ENCODE data around the gene PLS1.
A peak's percentile ranks its signal among the peaks of the same experiment; 100 is the strongest.
"Not testable (repeated sequence)": the region's sequence is repeated elsewhere in the genome, so short reads cannot be mapped to it uniquely, and the experiment has no call there.

The PLS1 gene, protein sequence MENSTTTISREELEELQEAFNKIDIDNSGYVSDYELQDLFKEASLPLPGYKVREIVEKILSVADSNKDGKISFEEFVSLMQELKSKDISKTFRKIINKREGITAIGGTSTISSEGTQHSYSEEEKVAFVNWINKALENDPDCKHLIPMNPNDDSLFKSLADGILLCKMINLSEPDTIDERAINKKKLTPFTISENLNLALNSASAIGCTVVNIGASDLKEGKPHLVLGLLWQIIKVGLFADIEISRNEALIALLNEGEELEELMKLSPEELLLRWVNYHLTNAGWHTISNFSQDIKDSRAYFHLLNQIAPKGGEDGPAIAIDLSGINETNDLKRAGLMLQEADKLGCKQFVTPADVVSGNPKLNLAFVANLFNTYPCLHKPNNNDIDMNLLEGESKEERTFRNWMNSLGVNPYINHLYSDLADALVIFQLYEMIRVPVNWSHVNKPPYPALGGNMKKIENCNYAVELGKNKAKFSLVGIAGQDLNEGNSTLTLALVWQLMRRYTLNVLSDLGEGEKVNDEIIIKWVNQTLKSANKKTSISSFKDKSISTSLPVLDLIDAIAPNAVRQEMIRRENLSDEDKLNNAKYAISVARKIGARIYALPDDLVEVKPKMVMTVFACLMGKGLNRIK

DNA sequence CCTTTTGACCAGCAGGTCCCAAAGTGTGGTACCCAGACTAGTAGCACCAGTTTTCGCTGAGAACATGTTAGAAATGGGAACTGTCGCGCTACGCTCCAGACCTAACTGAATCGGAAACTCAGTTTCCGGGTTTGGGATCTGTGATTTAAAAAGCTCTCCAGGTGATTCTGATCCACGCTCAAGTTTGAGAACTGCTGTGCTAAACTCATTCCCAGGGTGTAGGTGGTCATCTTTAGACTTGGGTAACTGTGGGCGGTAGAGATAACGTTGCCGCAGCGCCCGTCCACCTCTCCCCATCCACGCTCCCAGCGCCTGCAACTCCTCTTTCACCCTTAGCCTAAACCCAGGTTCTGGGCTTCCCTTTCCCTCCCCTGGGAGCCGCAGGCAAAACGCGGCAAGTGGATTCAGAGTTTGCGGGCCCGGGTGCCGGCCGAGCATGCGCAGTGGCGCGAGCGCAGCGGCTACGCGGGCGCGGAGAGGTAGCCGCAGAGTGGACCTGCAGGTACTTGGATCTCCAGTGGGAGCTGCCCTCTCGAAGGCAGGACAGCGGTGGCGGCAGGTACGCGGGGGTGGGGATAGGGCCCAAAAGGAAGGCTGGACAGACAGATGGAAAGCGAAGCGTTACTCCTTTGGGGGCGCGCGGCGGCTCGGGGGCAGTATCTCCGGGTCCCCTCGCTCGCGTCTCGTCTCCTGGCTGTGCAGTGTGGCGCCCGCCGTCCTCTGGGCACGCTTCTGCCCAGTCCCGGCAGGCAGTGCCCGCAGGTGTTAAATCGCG lies at the start of gene PLS1:
Gene PLS1, plus strand, starts transcription at position 443 of the 775 bp plus-strand sequence. CDS start 67,845 bp downstream, outside the sequence.
- peak in 1 of 2 experiments; percentile 53 for DNase-seq

DNA sequence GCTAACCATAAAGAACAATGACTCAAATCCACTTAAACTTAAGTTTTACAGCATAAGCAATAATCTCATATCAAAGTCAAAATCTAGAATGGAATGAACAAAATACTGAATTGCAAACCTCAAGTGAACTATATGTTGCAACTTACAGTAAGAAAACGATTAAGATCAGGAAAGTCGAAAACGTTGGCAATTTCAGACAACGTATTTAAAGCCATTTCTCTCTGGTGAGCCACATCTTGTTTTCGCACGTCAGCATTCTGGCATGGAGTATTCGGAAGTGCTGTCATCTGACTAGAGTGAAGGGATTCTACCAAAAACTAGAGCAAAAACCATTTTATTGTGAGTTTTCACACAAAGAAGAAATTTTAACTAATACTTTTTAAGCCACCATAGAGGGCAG lies 46.2 kb upstream of the PLS1 start:
- DNase-seq: no peak

DNA sequence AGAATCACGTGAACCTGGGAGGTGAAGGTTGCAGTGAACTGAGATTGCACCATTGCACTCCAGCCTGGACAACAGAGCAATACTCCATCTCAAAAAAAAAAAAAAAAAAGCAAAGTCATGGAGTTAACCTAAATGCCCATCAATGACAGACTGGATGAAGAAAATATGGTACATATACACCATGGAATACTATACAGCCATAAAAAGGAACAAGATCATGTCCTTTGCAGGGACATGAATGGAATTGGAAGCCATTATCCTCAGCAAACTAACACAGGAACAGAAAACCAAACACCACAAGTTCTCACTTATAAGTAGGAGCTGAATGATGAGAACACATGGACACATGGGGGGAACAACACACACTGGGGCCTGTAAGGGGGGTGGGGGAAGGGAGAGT lies 43.6 kb upstream of the PLS1 start:
- not testable (repeated sequence) for DNase-seq

DNA sequence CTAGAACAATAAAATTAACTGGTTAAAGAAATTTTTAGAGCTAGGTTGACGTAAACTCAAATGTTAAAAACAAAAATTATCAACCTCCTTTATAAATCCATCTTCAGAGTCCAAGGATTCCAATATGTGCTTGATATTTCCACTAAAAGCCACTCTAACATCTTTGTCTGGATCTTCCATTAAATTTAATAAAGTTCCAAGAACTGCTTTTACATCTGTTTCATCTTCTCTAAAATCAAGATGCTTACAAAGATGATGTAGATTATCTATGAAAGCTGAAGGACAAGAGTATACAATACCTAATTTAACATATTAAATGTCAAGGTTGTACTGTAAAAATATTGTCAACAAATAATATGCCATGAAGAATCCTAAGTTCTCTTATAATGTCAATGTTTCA lies 42.5 kb upstream of the PLS1 start:
- no peak for DNase-seq

DNA sequence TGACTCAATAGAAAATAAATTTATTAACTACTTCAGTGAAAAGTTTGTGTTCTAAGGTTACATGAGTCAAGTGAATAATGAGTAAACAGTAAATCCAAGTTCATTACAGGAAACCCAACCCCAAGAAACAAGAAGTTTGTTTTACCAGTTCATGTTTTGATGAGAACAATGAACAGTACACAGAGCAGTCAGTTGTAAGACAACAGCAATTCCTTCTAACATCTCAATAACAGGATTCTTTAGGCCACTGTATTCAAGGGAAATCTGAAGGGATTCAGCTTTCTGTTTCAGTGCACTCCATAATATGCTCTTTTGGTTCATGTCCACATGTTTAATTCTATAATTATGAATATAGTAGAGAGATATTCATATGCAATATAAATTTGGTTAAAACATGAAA lies 36.1 kb upstream of the PLS1 start:
- no peak for DNase-seq

DNA sequence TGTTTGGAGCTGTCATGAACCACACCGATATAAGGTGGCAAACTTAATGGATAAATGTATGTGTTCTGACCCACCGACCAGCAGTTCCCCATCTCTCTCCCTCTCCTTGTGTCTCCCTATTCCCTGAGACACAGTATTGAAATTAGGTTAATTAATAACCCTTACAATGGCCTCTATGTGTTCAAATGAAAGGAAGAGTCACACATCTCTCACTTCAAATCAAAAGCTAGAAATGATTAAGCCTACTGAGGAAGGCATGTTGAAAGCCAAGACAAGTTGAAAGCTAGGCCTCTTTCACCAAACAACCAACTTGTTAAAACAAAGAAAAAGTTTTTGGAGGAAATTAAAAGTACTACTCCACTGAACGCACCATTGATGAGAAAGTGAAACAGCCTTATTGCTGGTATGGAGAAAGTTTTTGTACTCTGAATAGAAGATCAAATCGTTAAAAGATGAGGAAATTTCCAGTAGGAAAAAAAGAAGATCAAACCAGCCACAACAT lies 32.6 kb upstream of the PLS1 start:
- no peak for DNase-seq

DNA sequence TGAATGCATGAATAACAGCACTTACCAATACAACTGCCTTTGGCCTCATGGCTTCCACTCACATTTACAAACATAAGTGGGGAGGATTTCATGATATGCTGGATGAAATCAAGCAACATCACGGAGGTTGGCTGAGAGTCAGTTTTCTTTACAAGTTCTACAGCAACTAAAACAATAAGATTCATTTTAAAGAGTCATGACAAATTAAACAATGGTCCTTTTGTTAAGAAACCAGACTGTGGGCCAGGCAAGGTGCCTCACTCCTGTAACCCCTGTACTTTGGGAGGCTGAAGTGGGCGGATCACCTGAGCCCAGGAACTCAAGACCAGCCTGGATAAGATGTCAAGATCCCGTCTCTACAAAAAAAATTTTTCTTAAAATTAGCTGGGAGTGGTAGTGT lies 30.1 kb upstream of the PLS1 start:
- no peak for DNase-seq

DNA sequence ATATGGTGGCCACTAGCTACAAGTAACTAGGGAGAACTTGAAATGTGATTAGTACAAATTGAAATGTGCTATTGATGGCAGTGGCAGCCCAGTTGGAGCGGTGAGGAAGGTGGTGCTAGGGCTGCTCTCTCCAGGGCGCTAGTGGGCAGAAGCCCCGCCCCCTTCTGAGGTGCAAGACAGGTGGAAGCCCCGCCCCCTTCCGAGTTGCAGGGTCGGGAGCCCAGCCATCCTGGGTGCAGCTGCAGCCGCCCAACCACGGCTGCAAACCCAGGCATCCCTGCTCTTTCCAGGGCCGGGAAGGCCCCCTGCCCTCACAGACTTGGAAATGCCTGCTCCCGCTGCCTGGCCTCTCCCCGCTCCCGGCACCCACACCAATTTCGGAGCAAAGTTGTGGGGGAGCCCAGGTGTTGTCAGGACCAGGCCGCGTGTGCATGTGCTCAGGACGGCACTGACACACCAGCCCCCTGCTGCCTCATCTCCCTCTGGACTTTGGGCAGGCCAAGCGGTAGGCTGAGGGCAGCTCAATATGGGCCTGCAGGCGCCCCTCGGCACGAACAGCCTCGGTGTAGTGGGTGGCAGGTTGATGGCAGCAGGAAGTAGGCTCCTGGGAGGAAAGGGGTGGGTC lies 27.7 kb upstream of the PLS1 start:
- DNase-seq: no peak

DNA sequence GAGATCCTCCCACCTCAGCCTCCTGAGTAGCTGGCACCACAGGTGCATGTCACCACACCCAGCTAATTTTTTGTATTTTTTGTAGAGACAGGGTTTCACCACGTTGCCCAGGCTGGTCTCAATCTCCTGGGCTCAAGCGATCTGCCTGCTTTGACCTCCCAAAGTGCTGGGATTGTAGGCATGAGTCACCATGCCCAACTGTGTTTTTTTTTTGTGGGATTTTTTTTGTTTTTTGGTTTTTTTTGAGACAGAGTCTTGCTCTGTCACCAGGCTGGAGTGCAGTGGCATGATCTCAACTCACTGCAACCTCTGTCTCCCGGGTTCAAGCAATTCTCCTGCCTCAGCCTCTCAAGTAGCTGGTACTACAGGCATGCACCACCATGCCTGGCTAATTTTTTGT lies 26.8 kb upstream of the PLS1 start:
- not testable (repeated sequence) for DNase-seq

DNA sequence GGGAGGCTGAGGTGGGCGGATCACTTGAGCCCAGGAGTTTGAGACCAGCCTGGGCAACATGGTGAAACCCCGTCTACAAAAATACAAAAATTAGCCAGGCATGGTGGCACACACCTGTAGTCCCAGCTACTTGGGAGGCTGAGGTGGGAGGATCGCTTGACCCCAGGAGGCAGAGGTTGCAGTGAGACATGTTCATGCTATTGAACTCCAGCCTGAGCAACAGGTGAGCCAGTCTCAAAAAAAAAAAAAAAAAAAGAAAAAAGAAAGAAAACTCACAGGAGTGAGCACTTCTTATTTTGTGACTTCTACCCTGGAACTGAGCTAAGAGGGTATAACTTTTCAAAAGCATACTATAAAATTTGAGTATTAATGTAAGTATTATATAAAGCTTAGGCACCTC lies 22.0 kb upstream of the PLS1 start:
- DNase-seq: not testable (repeated sequence)

DNA sequence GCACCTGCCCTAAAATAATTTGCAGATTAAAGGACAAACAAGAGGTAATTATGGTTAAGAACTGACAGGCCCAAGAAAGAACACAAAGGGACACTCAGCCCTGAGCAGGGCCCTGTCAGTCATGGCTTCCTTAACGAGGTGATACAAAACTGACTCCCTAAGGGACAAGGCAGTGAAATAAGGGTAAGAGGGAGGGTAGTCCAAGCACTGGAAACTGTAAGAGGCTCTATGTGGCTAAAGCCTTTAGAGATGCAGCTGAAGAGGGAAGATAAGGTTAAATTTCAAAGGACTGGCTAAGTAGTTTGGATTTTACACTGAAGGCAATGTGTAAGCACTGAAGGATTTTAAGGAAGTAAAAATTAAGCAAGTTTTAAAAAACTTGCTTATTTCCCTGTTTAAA lies 21.5 kb upstream of the PLS1 start:
- DNase-seq: no peak

DNA sequence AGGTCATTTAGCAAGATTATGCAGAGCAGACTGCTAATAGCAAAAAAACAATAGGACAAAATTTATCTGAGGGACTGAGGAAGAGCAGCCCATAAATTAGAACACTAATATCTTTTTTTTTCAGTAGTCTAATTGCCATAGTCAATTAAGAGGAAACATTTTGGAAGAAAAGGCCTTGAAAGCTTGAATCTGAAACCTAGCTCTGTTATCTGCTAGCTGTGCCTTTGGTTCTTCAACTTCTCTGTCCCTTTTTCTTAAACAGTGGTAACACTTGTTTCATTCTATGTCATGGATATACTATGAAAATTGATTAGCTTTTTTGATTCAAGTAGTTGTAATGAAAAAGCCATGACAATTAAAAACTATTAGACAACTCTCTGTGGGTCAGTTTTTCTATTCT lies 19.4 kb upstream of the PLS1 start:
- DNase-seq: no peak

DNA sequence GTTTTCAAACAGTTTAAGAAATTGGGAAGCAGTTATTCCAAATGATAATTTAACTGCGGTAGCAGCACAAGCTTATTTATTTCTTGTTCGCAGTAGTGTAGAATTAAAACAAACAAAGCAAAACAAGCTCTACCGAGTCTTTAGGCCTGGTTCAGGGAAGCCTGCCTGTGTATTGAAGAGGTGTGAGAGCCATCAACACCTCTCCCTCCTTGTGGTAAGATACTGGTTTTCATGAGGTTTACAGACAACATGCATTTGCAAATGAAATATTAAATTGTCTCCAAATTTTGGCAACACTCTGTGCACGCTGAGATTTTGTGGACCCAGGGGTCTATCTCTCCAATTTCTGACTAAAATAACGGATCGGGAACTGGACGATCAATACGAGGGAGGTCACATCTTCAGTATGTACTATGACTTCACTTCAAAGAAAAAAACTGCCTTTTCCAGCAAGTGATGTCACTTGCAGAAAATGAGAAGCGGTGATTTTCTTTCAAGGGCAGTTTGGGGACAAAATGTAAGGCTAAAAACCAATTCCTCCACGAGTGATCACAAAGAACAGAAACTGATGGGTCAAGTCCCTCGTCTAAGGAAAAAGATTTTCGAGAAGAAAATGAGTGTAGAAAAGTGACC lies 18.4 kb upstream of the PLS1 start:
- no peak for DNase-seq

DNA sequence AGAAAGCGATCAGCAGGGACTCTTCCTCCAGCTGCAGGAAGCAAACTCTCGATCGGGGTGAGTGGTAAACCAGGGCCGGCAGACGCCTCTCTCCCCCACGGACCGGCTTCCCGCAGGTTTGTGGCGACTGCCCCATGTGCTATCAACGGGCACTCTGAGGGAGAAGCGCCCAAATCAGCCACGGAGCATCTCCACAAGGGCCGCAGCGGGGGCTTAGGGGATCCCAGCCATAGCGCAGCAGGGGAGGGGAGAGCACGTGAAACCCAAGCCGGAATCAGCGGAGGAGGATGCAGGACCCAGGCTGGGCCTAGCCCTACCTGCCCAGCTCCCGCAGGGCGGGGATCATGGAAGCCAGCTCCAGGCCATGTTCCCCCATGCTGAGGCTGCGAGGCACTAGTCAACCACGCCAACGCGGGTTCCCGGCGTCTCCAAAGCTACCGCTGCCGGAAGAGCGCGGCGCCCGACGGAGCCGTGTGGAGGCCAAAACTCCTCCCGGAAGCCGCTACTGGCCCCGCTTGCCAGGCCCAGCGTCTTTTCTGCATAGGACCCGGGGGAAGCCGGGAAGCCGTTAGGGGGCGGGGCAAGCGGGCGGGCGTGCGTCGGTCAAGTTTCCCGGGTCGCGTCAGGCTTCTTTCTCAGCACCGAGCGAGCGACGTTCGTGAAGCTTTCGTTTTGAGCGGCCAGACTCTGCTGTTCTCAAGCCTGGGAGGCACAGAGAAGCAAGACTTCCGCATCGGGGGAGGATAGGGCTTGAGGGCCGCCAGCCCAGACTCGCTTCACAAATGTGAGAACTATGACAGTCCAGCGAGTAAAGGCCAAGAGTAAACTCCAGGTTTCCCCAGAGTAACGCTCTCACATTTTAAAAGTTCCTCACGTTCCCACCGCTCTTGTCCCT lies 17.6 kb upstream of the PLS1 start, which contains the start of gene ATR:
Gene ATR, minus strand, starts transcription at position 405 of the 895 bp plus-strand sequence. Its CDS starts 29 bp downstream, at position 376.
- DNase-seq: peak; percentile 23 to 60

DNA sequence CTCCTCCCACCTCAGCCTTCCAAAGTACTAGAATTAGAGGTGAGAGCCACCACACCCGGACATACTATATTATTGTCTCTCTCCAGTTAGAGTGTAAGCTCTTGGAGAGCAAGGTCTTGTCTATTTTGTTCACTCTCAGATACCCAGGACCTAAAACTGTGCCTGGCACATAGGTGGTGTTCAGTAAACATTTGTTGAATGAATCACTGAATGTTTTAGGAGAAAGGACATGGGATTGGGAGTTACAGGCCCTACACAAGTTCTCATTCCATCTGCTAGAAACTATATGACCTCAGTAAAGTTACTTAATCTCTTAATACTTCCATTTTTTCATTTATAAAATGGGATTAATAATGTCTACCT lies 16.2 kb upstream of the PLS1 start:
- DNase-seq: no peak

DNA sequence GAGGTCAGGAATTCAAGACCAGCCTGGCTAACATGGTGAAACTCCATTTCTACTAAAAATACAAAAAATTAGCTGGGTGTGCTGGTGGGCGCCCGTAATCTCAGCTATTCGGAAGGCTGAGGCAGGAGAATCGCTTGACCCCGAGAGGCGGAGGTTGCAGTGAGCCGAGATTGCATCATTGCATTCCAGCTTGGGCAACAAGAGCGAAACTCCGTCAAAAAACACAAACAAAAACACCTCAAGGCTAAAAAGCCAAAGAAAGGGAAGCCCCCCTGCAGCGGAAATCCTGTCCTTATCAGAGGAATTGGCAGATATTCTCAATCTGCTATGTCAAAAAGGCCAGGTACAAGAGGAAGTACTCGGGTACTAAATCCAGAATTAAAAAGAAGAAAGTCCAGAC lies 15.1 kb upstream of the PLS1 start:
- DNase-seq: not testable (repeated sequence)

DNA sequence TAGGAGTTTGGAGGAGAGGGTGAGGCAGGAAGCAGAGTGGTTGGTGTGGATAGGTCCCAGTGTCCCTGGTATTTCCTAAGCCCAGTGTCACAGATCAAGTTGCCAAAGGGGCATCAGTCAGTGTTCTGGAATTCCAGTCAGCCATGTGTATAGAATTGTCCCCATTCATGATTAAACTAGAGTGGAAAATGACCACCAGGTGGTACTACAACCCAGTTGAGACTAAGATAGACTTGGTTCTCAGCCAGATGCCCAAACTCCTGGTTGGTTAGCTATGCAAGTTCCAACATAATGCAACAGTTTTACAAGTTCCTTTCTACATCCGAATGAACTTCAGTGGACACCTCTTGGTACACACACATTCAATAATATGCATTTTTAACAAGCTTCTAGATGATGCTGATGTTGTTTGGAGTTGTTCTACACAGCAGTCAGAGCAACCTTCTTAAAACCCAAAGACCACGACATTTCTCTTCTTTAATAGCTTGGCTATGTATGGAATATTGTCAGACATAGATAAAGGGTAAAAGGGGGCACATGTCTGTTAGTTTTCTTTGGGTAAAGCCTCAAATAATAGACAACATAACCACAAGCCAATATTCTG lies 9.3 kb upstream of the PLS1 start:
- DNase-seq: no peak

DNA sequence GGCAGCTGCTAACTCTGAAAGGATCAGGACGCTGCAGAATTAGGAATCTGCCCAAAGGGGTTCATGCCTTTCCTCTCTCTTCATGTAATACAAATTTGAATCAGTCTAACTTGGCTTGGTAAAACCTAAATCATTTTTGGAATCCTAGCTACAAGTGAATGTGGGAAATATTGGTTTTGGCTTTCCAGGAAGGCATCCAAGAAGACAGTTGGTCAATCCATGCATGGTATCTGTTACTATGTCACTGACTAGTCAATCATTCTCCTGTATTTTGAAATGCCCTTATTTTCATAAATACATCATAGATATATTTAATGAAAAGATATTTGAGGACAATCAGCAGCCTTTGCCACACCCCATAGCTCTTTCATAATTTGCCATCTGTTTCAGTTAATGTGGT lies 7.5 kb upstream of the PLS1 start:
- DNase-seq: no peak

DNA sequence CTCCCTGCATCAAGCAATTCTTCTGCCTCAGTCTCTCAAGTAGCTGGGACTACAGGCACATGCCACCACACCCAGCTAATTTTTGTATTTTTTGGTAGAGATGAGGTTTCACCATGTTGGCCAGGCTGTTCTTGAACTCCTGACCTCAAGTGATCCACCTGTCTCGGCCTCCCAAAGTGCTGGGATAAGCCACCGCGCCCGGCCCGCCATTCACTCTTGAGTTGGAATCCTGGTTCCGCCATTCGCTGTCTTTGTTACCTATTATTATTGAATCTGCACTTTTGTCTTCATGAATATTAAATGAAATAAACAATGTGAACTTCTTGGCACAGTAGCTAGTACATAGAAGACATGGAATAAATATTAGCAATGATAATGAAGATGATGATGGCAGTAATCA lies 3.9 kb upstream of the PLS1 start:
- DNase-seq: not testable (repeated sequence)

DNA sequence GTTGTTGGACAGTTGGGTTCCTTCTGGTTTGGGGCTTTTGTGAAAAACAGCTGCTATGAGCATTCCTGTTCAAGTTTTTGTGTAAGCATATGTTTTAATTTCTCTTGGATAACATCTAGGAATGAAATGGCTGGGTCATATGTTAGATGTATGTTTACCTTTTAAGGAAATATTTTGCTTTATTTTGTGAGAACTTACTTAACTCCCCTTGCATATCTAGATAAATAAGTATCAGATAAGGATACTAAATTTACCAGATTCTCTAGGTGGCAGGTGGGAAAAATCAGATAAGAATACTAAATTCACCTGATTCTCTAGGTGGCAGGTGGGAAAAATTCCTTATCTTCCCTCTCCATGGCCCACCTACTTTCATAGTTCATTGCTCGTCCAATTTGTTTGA lies 1.1 kb upstream of the PLS1 start:
- DNase-seq: no peak

DNA sequence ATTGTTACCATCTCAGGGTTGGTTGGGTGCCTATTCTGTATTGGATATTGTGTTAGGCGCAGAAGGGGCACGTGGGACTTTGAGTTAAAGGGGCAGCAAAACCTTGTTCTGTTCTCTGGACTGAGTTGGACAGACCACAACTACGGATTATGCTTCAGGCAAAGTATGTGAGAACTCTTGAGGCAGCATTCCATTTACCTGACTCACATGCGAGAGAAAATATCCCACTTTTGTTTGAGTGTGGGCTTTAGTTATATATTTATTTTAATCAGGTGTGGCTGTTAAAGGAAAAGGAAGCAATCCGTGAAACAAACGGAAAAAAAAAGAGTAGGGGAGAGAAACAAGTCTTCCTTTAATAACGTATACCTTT lies 627 bp upstream of the PLS1 start:
- DNase-seq: no peak

All from cerebellar nuclear complex (tissue), 1 donor.